OCI-LY7 (cell line): ENCODE results near the gene KCNJ15. TPM values are rescaled to one million over a fixed set of nuclear protein-coding genes. Genes with fewer than 3 reads are reported as not detected.

Experiments used
- BruUV-seq: library from RNA; stranded (reverse); fragments of 400-500 nt; replicated peaks from 2 replicates; lab custom pipeline; 2021; lab: Mats Ljungman, UMichigan
- CTCF ChIA-PET: fragments of 300-600 bp; sonication (Branson Sonifier 250); formaldehyde crosslinking; loops from one replicate; lab custom pipeline; 2022; ENCODE audit warnings: antibody characterized with exemption; ENCODE audit not compliant: unreplicated experiment; lab: Charles Lee
- POLR2A ChIA-PET: fragments of 300-600 bp; sonication (Branson Sonifier 250); formaldehyde crosslinking; loops from one replicate; lab custom pipeline; 2022; ENCODE audit warnings: antibody characterized with exemption; lab: Charles Lee
- DNase-seq: peaks from one replicate; pipeline ENCODE4 v3.0.0-alpha.2; 2015; ENCODE audit warnings: low spot score
- H2AFZ ChIP-seq: fragments of 200-600 bp; sonication (generic), shearing (Covaris generic); 2 replicates; pipeline ENCODE4 v1.6.1; 2014; ENCODE audit warnings: mild to moderate bottlenecking, antibody characterized with exemption, low read length, moderate library complexity
- H3K27ac ChIP-seq: fragments of 200-600 bp; sonication (generic); 2 replicates; pipeline ENCODE4 v1.5.1; 2014; ENCODE audit warnings: mixed run types, low read depth, mild to moderate bottlenecking, moderate library complexity, low read length, inconsistent platforms; ENCODE audit not compliant: poor library complexity, severe bottlenecking
- H3K36me3 ChIP-seq: fragments of 200-600 bp; sonication (generic); 2 replicates; pipeline ENCODE4 v1.6.1; 2014; ENCODE audit warnings: mild to moderate bottlenecking, antibody characterized with exemption, low read length, moderate library complexity, mixed read lengths; ENCODE audit not compliant: insufficient read depth
- H3K4me1 ChIP-seq: fragments of 200-600 bp; sonication (generic); 2 replicates; pipeline ENCODE4 v1.5.1; 2014; ENCODE audit warnings: mild to moderate bottlenecking, low read length; ENCODE audit not compliant: insufficient read depth, poor library complexity, severe bottlenecking
- H3K4me2 ChIP-seq: fragments of 200-600 bp; sonication (generic); 2 replicates; pipeline ENCODE4 v1.6.1; 2014; ENCODE audit warnings: mild to moderate bottlenecking, low read length
- H3K4me3 ChIP-seq: fragments of 200-600 bp; sonication (generic); 2 replicates; pipeline ENCODE4 v1.5.1; 2014; ENCODE audit warnings: mild to moderate bottlenecking, low read depth, low read length; ENCODE audit not compliant: poor library complexity, severe bottlenecking
- H3K79me2 ChIP-seq: fragments of 200-600 bp; sonication (generic); 2 replicates; pipeline ENCODE4 v1.6.1; 2016; ENCODE audit warnings: low read depth, mild to moderate bottlenecking, low read length, moderate library complexity, mixed read lengths; ENCODE audit not compliant: insufficient read depth
- H3K9me2 ChIP-seq: fragments of 200-600 bp; sonication (generic); 2 replicates; pipeline ENCODE4 v1.6.1; 2016; ENCODE audit warnings: mild to moderate bottlenecking, low read length, mixed read lengths; ENCODE audit not compliant: insufficient read depth
- H3K9me3 ChIP-seq: fragments of 200-600 bp; sonication (generic); 2 replicates; pipeline ENCODE4 v1.6.1; 2014; ENCODE audit warnings: mild to moderate bottlenecking, mixed run types, low read length, mixed read lengths
- H4K20me1 ChIP-seq: fragments of 200-600 bp; sonication (generic); 2 replicates; pipeline ENCODE4 v1.6.1; 2014; ENCODE audit warnings: mild to moderate bottlenecking, antibody characterized with exemption, low read length, moderate library complexity, mixed read lengths; ENCODE audit not compliant: insufficient read depth
- EZH2phosphoT487 ChIP-seq: fragments of 200-600 bp; sonication (generic); IDR thresholded peaks from 2 replicates; pipeline ENCODE4 v1.6.1; 2018; ENCODE audit warnings: low read depth, borderline replicate concordance, mild to moderate bottlenecking, mixed run types, antibody characterized with exemption, low read length, moderate library complexity, mixed read lengths
- intact Hi-C: fragments of 100-400 bp; cut with micrococcal nuclease; formaldehyde crosslinking; loops from one replicate; pipeline ENCODE4 v1.10.0; 2022; ENCODE audit not compliant: unreplicated experiment
- total RNA-seq, 2 experiments: library from RNA; depleted of rRNA in 1 of 2; stranded (reverse); fragments of >200 nt in 1 of 2; shearing (Covaris generic) in 1 of 2; gene quantifications; 2 replicates each; pipeline ENCODE4 v1.2.3, GENCODE V29; 2014 to 2022
- TF ChIP-seq, protein P1 (sequence below): fragments of 200-600 bp; sonication (generic); conservative IDR thresholded peaks from 2 replicates; pipeline ENCODE4 v1.5.1; 2014; ENCODE audit warnings: mild to moderate bottlenecking, antibody characterized with exemption, low read length, moderate library complexity, mixed read lengths

The KCNJ15 gene
- total RNA-seq, 2 experiments from 2014 or later: not detected

DNA sequence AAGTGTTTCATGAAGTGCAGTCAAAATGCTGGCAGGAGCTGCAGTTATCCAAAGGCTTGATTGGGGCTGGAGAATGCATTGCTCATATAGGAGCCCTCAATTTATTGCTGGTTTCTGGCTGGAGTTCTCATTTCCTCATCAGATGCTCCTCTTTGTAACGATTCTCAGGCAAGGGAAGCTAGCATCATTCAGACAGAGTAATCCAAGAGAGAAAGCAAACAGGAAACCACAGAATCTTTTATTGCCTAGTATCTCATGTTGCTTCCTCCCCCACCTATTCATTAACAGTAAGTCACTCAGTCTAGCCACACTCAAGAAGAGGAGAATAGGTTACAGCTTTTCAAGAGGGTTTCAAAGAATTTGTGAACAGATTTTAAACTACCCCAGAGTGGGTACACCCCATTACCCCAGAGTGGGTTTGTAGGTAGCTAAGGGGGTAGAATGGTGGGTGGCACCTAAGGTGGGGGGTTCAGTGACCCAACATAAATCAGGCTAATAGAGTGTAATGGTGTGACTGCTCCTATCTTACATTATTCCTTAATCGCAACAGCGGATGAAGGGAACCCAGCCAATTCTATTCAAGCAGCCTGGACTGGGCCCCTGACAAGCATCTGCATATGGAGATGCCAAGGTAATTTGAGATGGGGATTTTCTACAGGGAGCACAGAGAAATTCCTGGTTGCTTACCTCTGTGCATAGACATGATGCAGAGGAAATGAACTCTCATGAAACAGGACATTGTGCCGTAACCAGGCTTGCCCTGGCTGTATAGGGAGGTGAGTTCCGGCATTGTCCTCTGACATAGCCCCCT, 67.1 kb downstream of the KCNJ15 start:
- H3K4me2 ChIP-seq: no peak overlapping the region
- H3K4me3 ChIP-seq: no peak overlapping the region

GRCh38 chr21:38325216-38325615, 68.4 kb downstream of the KCNJ15 start:
- Histone ChIP-seq H3K4me2 (no peak overlapping the region), H3K9me2 (no peaks in the 10 kb centered on the region), H3K27ac (no peak overlapping the region), H3K36me3 (no peaks in the 10 kb centered on the region), H2AFZ (no peak overlapping the region), H4K20me1 (no peaks in the 10 kb centered on the region), H3K4me3 (no peak overlapping the region), H3K9me3 (no peaks in the 10 kb centered on the region), H3K4me1 (no peaks in the 10 kb centered on the region), H3K79me2 (no peaks in the 10 kb centered on the region)
- ChIA-PET POLR2A (no interaction called here), CTCF (no interaction called here)
- no peak for DNase-seq
- BruUV-seq: no TSS peak
- intact Hi-C loops: no loop called here
- TF ChIP-seq EZH2phosphoT487: no peak
- TF ChIP-seq, protein P1, sequence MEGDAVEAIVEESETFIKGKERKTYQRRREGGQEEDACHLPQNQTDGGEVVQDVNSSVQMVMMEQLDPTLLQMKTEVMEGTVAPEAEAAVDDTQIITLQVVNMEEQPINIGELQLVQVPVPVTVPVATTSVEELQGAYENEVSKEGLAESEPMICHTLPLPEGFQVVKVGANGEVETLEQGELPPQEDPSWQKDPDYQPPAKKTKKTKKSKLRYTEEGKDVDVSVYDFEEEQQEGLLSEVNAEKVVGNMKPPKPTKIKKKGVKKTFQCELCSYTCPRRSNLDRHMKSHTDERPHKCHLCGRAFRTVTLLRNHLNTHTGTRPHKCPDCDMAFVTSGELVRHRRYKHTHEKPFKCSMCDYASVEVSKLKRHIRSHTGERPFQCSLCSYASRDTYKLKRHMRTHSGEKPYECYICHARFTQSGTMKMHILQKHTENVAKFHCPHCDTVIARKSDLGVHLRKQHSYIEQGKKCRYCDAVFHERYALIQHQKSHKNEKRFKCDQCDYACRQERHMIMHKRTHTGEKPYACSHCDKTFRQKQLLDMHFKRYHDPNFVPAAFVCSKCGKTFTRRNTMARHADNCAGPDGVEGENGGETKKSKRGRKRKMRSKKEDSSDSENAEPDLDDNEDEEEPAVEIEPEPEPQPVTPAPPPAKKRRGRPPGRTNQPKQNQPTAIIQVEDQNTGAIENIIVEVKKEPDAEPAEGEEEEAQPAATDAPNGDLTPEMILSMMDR: no peak

More for the DNA sequence above, 67.1 kb downstream of the KCNJ15 start:
- ChIA-PET POLR2A (no interaction called here), CTCF (no interaction called here)
- no peaks in the 10 kb centered on the region for H3K79me2 ChIP-seq
- intact Hi-C loops: no loop called here
- TF ChIP-seq, protein P1: no peak
- TF ChIP-seq EZH2phosphoT487: no peak
- H3K9me3 ChIP-seq: no peaks in the 10 kb centered on the region
- DNase-seq: no peak
- H3K9me2 ChIP-seq: no peaks in the 10 kb centered on the region
- H3K27ac ChIP-seq: no peak overlapping the region
- no peaks in the 10 kb centered on the region for H3K4me1 ChIP-seq
- no peaks in the 10 kb centered on the region for H4K20me1 ChIP-seq
- no TSS peak for BruUV-seq
- H2AFZ ChIP-seq: no peak overlapping the region
- H3K36me3 ChIP-seq: no peaks in the 10 kb centered on the region
